HUES6 (cell line): ENCODE results near the gene PYGB.

Experiments
- H3K27ac ChIP-seq: 2 replicates; pipeline ENCODE4 v1.7.0; 2013; ENCODE audit warnings: low read depth, mild to moderate bottlenecking, low read length, inconsistent platforms
- H3K27me3 ChIP-seq: 2 replicates; pipeline ENCODE4 v1.6.1; 2013; ENCODE audit warnings: low read length; ENCODE audit not compliant: control insufficient read depth, insufficient read depth
- H3K36me3 ChIP-seq: 2 replicates; pipeline ENCODE4 v1.6.1; 2013; ENCODE audit warnings: low read length; ENCODE audit not compliant: control insufficient read depth, insufficient read depth
- H3K4me1 ChIP-seq: 2 replicates; pipeline ENCODE4 v1.6.1; 2013; ENCODE audit warnings: low read length; ENCODE audit not compliant: control insufficient read depth, insufficient read depth
- H3K4me3 ChIP-seq: 2 replicates; pipeline ENCODE4 v1.5.1; 2013; ENCODE audit warnings: low read depth, low read length
- H3K9ac ChIP-seq: one replicate; pipeline ENCODE4 v1.6.1; 2013; ENCODE audit warnings: mild to moderate bottlenecking, low read length
- H3K9me3 ChIP-seq: 2 replicates; pipeline ENCODE4 v1.6.1; 2013; ENCODE audit warnings: low read depth, low read length; ENCODE audit not compliant: control insufficient read depth, insufficient read depth

Gene PYGB

GRCh38 chr20:25295386-25296093 lies 47.7 kb downstream of the PYGB start:
- Histone ChIP-seq H3K9me3 (no peaks in the 10 kb centered on the region), H3K4me1 (peaks cover 18% of the 10 kb centered on the region; the same call in 1 of the 2 replicates), H3K4me3 (no peak overlapping the region), H3K36me3 (peaks cover 37% of the 10 kb centered on the region), H3K27me3 (no peaks in the 10 kb centered on the region), H3K9ac (no peak overlapping the region), H3K27ac (no peak overlapping the region)

GRCh38 chr20:25296094-25297093 lies 48.5 kb downstream of the PYGB start:
- Histone ChIP-seq H3K9me3 (no peaks in the 10 kb centered on the region), H3K4me1 (peaks cover 18% of the 10 kb centered on the region; the same call in 1 of the 2 replicates), H3K27ac (no peak overlapping the region), H3K4me3 (no peak overlapping the region), H3K36me3 (peaks cover 32% of the 10 kb centered on the region), H3K27me3 (no peaks in the 10 kb centered on the region), H3K9ac (no peak overlapping the region)

DNA sequence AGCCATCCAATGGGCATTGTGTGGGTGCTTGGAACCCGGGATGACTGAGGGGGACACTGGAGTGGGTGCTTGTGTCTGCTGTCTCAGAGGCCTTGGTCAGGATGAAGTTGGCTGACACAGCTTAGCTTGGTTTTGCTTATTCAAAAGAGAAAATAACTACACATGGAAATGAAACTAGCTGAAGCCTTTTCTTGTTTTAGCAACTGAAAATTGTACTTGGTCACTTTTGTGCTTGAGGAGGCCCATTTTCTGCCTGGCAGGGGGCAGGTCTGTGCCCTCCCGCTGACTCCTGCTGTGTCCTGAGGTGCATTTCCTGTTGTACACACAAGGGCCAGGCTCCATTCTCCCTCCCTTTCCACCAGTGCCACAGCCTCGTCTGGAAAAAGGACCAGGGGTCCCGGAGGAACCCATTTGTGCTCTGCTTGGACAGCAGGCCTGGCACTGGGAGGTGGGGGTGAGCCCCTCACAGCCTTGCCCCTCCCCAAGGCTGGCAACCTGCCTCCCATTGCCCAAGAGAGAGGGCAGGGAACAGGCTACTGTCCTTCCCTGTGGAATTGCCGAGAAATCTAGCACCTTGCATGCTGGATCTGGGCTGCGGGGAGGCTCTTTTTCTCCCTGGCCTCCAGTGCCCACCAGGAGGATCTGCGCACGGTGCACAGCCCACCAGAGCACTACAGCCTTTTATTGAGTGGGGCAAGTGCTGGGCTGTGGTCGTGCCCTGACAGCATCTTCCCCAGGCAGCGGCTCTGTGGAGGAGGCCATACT lies 49.4 kb downstream of the PYGB start:
- H3K27ac ChIP-seq, result no peak overlapping the region
- no peak overlapping the region for H3K4me3 ChIP-seq
- H3K27me3 ChIP-seq, result no peaks in the 10 kb centered on the region
- no peaks in the 10 kb centered on the region for H3K9me3 ChIP-seq
- H3K9ac ChIP-seq, result no peak overlapping the region
- H3K36me3 ChIP-seq, result peaks cover 30% of the 10 kb centered on the region
- H3K4me1 ChIP-seq, result peaks cover 18% of the 10 kb centered on the region; the same call in 1 of the 2 replicates

DNA sequence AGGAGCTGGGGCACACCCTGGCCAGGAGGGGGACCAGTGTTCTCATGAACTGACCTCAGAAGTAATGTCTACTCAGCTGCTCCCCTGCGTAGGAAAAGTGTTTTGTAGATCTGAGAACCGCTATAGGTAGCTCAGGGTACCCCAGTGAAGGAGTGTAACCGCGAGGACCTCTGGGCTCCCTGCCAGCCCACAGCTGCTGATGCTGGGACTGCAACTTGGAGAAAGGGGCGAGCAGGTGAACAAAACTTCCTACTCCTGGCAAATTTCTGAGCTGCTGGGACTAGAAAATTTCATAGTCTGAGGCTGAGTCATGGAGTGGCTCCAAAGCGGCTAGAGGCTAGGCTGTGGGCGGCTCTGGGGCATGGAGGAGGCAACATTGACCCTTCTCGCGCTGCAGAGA lies 51.9 kb downstream of the PYGB start:
- Histone ChIP-seq H3K9ac (no peak overlapping the region), H3K4me1 (peaks cover 16% of the 10 kb centered on the region; the same call in 1 of the 2 replicates), H3K36me3 (peaks cover 41% of the 10 kb centered on the region), H3K27ac (no peak overlapping the region), H3K4me3 (no peak overlapping the region), H3K27me3 (no peaks in the 10 kb centered on the region), H3K9me3 (no peaks in the 10 kb centered on the region)

DNA sequence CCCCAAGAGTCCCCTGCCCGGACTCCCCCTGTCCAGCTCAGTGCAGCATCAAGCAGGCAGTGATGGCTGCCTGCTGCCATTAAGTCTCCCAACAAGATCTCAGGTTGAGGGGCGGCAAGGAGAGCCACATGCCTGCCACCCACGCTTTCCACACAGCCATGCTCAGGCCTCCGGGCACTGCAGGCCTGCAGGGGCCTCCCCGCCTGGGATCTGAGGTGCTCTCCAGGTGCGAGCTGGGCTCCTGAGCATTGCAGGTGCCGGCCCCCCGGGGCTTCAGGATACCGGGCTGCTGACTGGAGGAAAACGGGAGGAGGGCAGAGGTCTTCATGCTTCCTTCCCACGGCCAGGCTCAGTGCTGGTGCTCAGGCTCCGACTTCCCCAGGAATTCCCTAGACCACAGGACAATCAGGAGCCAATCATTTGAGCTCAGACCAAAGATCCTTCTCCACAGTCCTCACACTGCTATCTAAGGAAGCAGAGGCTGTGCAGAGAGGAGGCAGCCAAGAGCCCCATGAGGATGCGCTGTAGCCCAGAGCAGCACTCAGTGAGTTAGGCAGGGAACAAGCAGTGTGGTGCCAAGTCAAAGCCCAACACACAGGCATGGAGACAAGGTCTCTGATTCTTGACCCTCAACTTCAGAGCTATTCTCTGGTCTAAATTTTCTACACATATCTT lies 52.7 kb downstream of the PYGB start:
- Histone ChIP-seq H3K9ac (no peak overlapping the region), H3K36me3 (peaks cover 38% of the 10 kb centered on the region), H3K4me3 (no peak overlapping the region), H3K4me1 (peaks cover 14% of the 10 kb centered on the region; the same call in 1 of the 2 replicates), H3K27me3 (no peaks in the 10 kb centered on the region), H3K9me3 (no peaks in the 10 kb centered on the region), H3K27ac (no peak overlapping the region)

GRCh38 chr20:25301357-25301920 lies 53.6 kb downstream of the PYGB start:
- no peak overlapping the region for H3K9ac ChIP-seq
- H3K27ac ChIP-seq, result no peak overlapping the region
- no peaks in the 10 kb centered on the region for H3K9me3 ChIP-seq
- H3K4me1 ChIP-seq, result peaks cover 11% of the 10 kb centered on the region; the same call in 1 of the 2 replicates
- H3K27me3 ChIP-seq, result no peaks in the 10 kb centered on the region
- peaks cover 34% of the 10 kb centered on the region for H3K36me3 ChIP-seq
- H3K4me3 ChIP-seq, result no peak overlapping the region

GRCh38 chr20:25302596-25302995 lies 54.7 kb downstream of the PYGB start:
- H3K9me3 ChIP-seq, result no peaks in the 10 kb centered on the region
- no peak overlapping the region for H3K9ac ChIP-seq
- H3K27ac ChIP-seq, result no peak overlapping the region
- no peaks in the 10 kb centered on the region for H3K27me3 ChIP-seq
- peaks cover 36% of the 10 kb centered on the region for H3K36me3 ChIP-seq
- H3K4me3 ChIP-seq, result no peak overlapping the region
- peaks cover under 1% of the 10 kb centered on the region; the same call in 1 of the 2 replicates for H3K4me1 ChIP-seq

GRCh38 chr20:25303292-25304024 lies 55.6 kb downstream of the PYGB start:
- Histone ChIP-seq H3K9me3 (no peaks in the 10 kb centered on the region), H3K36me3 (peaks cover 38% of the 10 kb centered on the region), H3K4me1 (no peaks in the 10 kb centered on the region), H3K4me3 (no peak overlapping the region), H3K27me3 (no peaks in the 10 kb centered on the region), H3K27ac (no peak overlapping the region), H3K9ac (no peak overlapping the region)

DNA sequence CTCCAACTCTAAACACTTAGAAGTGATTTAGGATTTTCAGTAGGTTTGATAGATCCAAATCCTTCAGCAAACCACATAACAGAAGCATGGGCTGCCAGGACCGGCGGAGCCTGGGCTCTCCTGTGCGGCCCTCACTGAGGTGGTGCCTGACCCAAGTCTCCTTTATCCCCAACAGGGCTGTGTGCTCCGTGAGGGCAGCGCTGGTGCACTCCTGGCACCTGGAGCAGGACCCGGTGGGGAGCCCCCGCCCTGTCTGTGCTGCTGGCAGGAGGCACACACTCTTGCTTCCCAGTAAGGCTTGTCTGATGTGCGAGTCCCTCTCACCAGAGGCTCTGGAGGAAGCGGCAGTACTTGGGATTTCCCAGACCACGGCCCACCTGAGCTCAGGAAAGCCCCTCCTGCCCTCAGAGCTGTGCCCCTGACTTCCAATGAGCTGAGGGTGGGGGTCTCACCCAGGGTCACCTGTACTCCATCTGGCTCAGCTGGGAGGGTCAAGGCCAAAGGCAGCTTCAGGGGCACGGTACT lies 56.2 kb downstream of the PYGB start:
- Histone ChIP-seq H3K9me3 (no peaks in the 10 kb centered on the region), H3K27me3 (no peaks in the 10 kb centered on the region), H3K4me3 (no peak overlapping the region), H3K4me1 (no peaks in the 10 kb centered on the region), H3K27ac (no peak overlapping the region), H3K9ac (no peak overlapping the region), H3K36me3 (peaks cover 42% of the 10 kb centered on the region)
